HG02798 (cell line): Measurements from ENCODE around the gene BLTP2.
A peak's percentile ranks its signal among the peaks of the same experiment; 100 is the strongest.

Experiments used
- ATAC-seq: cut with Tn5 transposase; IDR thresholded peaks from one replicate; pipeline ENCODE4 v1.9.1; 2021; ENCODE audit warnings: mild to moderate bottlenecking; ENCODE audit not compliant: unreplicated experiment, poor library complexity

Gene BLTP2

GRCh38 chr17:28648698-28649097 is 3.7 kb upstream of the BLTP2 start:
- ATAC-seq: no peak

- no peak for ATAC-seq
Observed at GRCh38 chr17:28646039-28646754, 1.2 kb upstream of the BLTP2 start.

GRCh38 chr17:28645576-28645939 is 600 bp upstream of the BLTP2 start:
- no peak for ATAC-seq

GRCh38 chr17:28643983-28644786 is 773 bp downstream of the BLTP2 start:
- ATAC-seq: peak; percentile 2

- ATAC-seq: no peak
Observed at GRCh38 chr17:28641579-28641978, 3.4 kb downstream of the BLTP2 start.

- no peak for ATAC-seq
Observed at GRCh38 chr17:28635506-28635905, 9.5 kb downstream of the BLTP2 start.

GRCh38 chr17:28634206-28634865 is 10.6 kb downstream of the BLTP2 start:
- no peak for ATAC-seq

GRCh38 chr17:28626818-28627217 is 18.1 kb downstream of the BLTP2 start:
- ATAC-seq: no peak

GRCh38 chr17:28624148-28624547 is 20.8 kb downstream of the BLTP2 start:
- ATAC-seq: no peak

- ATAC-seq: no peak
Observed at GRCh38 chr17:28623696-28624095, 21.3 kb downstream of the BLTP2 start.

GRCh38 chr17:28622186-28622585 is 22.8 kb downstream of the BLTP2 start:
- ATAC-seq: no peak

- ATAC-seq: no peak
Observed at GRCh38 chr17:28620010-28620409, 24.9 kb downstream of the BLTP2 start.

GRCh38 chr17:28618464-28618863 is 26.5 kb downstream of the BLTP2 start:
- no peak for ATAC-seq

GRCh38 chr17:28616281-28616680 is 28.7 kb downstream of the BLTP2 start:
- no peak for ATAC-seq

- no peak for ATAC-seq
Observed at GRCh38 chr17:28615260-28615940, 29.6 kb downstream of the BLTP2 start.

GRCh38 chr17:28613931-28614381 is 31.0 kb downstream of the BLTP2 start, which contains the start of gene RSKR:
Gene RSKR (minus strand): TSS chr17:28614185. CDS start chr17:28614161, 24 bp downstream.
- ATAC-seq: no peak

GRCh38 chr17:28612936-28613872 is 31.8 kb downstream of the BLTP2 start:
- ATAC-seq: no peak

- no peak for ATAC-seq
Observed at GRCh38 chr17:28612531-28612930, 32.4 kb downstream of the BLTP2 start.

- no peak for ATAC-seq
Observed at GRCh38 chr17:28610376-28610775, 34.6 kb downstream of the BLTP2 start.
